ENCODE results near the gene SEC61A2. TPM values are rescaled to one million over a fixed set of nuclear protein-coding genes. Genes with fewer than 3 reads are reported as not detected.
A peak's percentile ranks its signal among the peaks of the same experiment; 100 is the strongest.

SEC61A2 gene
- total and polyA plus RNA-seq, 10 of the 15 experiments (the other 5 are each of a cell fraction or from before 2014, with no cell fraction given) = 3.0 to 36.2 (median 8.6) TPM

DNA sequence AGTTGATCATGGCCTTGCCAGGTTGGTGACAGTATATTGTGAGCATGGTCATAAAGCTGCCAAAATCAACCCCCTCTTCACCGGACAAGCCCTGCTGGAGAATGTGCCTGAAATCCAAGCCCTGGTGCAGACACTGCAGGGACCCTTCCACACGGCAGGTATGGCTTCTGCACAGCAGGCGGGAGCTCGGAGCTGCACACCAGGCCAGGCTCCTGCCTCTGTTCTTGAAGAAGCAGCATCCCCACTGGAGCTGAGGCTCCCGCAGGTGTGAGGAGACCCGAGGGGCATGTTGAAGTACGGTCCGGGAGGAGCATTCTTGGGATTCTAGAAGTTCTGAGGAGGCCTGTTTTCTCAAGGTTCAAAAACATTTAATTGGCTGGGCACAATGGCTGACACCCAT lies 48.0 kb upstream of the SEC61A2 start (continued):
- TF ChIP-seq, protein P1, sequence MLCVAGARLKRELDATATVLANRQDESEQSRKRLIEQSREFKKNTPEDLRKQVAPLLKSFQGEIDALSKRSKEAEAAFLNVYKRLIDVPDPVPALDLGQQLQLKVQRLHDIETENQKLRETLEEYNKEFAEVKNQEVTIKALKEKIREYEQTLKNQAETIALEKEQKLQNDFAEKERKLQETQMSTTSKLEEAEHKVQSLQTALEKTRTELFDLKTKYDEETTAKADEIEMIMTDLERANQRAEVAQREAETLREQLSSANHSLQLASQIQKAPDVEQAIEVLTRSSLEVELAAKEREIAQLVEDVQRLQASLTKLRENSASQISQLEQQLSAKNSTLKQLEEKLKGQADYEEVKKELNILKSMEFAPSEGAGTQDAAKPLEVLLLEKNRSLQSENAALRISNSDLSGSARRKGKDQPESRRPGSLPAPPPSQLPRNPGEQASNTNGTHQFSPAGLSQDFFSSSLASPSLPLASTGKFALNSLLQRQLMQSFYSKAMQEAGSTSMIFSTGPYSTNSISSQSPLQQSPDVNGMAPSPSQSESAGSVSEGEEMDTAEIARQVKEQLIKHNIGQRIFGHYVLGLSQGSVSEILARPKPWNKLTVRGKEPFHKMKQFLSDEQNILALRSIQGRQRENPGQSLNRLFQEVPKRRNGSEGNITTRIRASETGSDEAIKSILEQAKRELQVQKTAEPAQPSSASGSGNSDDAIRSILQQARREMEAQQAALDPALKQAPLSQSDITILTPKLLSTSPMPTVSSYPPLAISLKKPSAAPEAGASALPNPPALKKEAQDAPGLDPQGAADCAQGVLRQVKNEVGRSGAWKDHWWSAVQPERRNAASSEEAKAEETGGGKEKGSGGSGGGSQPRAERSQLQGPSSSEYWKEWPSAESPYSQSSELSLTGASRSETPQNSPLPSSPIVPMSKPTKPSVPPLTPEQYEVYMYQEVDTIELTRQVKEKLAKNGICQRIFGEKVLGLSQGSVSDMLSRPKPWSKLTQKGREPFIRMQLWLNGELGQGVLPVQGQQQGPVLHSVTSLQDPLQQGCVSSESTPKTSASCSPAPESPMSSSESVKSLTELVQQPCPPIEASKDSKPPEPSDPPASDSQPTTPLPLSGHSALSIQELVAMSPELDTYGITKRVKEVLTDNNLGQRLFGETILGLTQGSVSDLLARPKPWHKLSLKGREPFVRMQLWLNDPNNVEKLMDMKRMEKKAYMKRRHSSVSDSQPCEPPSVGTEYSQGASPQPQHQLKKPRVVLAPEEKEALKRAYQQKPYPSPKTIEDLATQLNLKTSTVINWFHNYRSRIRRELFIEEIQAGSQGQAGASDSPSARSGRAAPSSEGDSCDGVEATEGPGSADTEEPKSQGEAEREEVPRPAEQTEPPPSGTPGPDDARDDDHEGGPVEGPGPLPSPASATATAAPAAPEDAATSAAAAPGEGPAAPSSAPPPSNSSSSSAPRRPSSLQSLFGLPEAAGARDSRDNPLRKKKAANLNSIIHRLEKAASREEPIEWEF (IDR thresholded peaks at IDR 0.05; ENCODE audit: insufficient replicate concordance, low read depth, low read length) = no peak
- TF ChIP-seq CBFB (IDR thresholded peaks at IDR 0.05; ENCODE audit: low read depth) = no peak
- TF ChIP-seq NR2F1 (conservative IDR thresholded peaks at IDR 0.05) = no peak
- TF ChIP-seq CHD2 (IDR thresholded peaks at IDR 0.05; ENCODE audit: borderline replicate concordance, low read depth, low read length) = no peak
- no peak for TF ChIP-seq CEBPB (IDR thresholded peaks at IDR 0.05; ENCODE audit: borderline replicate concordance in 1 of 2, low read depth in 2 of 2, low read length in 2 of 2)

DNA sequence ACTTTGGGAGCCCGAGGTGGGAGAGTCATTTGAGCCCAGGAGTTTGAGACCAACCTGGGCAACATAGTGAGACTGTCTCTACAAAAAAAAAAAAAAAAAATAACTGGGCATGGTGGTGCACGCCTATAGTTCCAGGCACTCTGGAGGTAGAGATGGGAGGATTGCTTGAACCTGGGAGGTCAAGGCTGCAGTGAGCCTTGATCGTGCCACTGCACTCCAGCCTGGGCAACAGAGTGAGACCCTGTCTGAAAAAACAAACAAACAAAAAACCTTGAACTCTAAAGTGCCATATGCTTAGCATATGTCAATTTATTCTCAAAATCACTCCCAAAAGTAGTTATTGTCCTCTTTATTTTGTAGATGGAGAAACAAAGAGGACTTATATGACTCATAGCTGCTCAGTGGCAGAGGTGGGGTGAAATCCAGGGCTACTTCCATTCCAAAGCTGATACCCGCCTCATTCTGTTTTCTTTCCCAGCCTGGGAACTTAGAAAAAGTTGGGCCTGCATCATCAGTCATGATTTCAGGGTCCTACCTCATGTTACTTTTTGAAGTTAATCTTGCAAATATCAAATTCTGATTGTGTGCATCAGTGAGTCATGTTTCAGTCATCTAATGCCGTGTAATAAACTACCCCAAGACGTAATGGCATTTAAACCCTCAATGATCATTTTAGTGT lies 47.5 kb upstream of the SEC61A2 start:
- H3K4me3 ChIP-seq = no peak overlapping the region
- peaks cover 13% of the 10 kb centered on the region for H3K4me1 ChIP-seq (ENCODE audit: control insufficient read depth, insufficient read depth, low read length)
- no peaks in the 10 kb centered on the region for H3K9me3 ChIP-seq (replicated peaks; ENCODE audit: control insufficient read depth, insufficient read depth, low read length)
- TF ChIP-seq MEF2B (IDR thresholded peaks at IDR 0.05; ENCODE audit: partially characterized antibody, poor library complexity, severe bottlenecking) = no peak
- TF ChIP-seq, protein P2, sequence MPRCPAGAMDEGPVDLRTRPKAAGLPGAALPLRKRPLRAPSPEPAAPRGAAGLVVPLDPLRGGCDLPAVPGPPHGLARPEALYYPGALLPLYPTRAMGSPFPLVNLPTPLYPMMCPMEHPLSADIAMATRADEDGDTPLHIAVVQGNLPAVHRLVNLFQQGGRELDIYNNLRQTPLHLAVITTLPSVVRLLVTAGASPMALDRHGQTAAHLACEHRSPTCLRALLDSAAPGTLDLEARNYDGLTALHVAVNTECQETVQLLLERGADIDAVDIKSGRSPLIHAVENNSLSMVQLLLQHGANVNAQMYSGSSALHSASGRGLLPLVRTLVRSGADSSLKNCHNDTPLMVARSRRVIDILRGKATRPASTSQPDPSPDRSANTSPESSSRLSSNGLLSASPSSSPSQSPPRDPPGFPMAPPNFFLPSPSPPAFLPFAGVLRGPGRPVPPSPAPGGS (IDR thresholded peaks at IDR 0.05; ENCODE audit: borderline replicate concordance, insufficient read depth, low read depth, low read length, poor library complexity, severe bottlenecking) = peak; percentile 46
- TF ChIP-seq EGR1 (IDR thresholded peaks at IDR 0.05; ENCODE audit: borderline replicate concordance in 1 of 2, low read depth in 2 of 2, low read length in 2 of 2) = no peak
- H2AFZ ChIP-seq (ENCODE audit: control insufficient read depth, low read depth, low read length) = no peak overlapping the region
- H3K27ac ChIP-seq (ENCODE audit: control insufficient read depth, insufficient read depth) = no peak overlapping the region
- peaks cover 3% of the 10 kb centered on the region; the same call in 1 of the 2 replicates for H3K79me2 ChIP-seq (ENCODE audit: control insufficient read depth, insufficient read depth, low read length)
- CTCF ChIA-PET = no interaction called here
- no peak for DNase-seq (ENCODE audit: low read depth, low spot score)
- no peak overlapping the region for H3K4me2 ChIP-seq (ENCODE audit: control insufficient read depth, insufficient read depth)
- no peak overlapping the region for H3K9ac ChIP-seq (ENCODE audit: control insufficient read depth, insufficient read depth, low read length)
- H4K20me1 ChIP-seq (ENCODE audit: control insufficient read depth, insufficient read depth) = no peaks in the 10 kb centered on the region
- 82% methylated on average over 6 of the region's 6 CpGs for WGBS (ENCODE audit: insufficient coverage, insufficient replicate concordance, low lambda C conversion rate, missing lambda C conversion rate)
- in situ Hi-C loops (cut with MboI) = no loop called here
- no peak for FAIRE-seq
- H3K36me3 ChIP-seq (ENCODE audit: control insufficient read depth in 2 of 2, insufficient read depth in 2 of 2, low read length in 1 of 2) = peaks cover 0 to 6% of the 10 kb centered on the region in 2 experiments; a peak in 2 of 4 replicates
- BruUV-seq (replicated peaks) = no TSS peak
- RAD21 ChIA-PET (ENCODE audit: unreplicated experiment) = no interaction called here
- POLR2A ChIA-PET = interaction anchor here (0.9 kb wide), 1 partner anchor 11 kb away, joined by 4 read pairs; no protein-coding TSS in a partner anchor
- H3K27me3 ChIP-seq (replicated peaks in 1 of 2; ENCODE audit: control insufficient read depth in 2 of 2, insufficient read depth in 2 of 2, low read length in 1 of 2) = no peaks in the 10 kb centered on the region
- SMC1A ChIA-PET (ENCODE audit: uncharacterized antibody, unreplicated experiment) = no interaction called here
- ATAC-seq = no peak
- intact Hi-C loops (cut with micrococcal nuclease; ENCODE audit: unreplicated experiment) = no loop called here
